ENCODE measurements around the gene CENPO.

The CENPO gene

DNA sequence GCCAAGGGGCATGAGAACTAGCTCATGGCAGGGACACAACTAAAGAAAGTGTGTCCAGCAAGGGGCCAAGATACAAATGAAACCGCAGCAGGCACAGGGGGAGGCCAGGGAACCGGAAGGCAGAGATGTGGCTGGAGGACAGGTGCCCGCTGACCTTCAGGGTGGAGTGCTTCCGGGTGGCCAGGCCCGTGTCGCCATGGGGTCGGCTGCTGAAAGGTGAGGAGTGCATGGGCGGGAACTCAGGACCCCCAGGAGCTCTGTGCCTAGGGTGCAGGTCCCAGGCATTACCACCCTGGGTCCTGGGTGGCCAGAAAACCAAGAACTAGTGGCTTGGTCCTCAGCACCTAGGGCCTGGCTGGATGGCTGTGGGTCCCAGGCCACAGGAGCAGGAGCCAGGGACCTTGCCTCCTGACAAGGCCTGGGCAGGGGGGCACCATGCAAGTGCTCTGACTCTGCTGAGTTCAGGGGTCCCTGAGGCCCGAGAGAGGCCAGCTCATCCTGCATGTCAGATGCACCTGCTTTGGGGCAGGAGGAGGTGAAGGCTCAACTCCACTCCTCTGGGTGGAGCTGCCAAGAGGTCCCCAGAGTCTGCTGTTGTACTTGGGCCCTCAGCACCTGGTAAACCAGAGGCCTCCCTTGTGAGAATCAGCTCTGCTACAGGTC is 50.9 kb downstream of the CENPO start:
- TF ChIP-seq, protein P1, sequence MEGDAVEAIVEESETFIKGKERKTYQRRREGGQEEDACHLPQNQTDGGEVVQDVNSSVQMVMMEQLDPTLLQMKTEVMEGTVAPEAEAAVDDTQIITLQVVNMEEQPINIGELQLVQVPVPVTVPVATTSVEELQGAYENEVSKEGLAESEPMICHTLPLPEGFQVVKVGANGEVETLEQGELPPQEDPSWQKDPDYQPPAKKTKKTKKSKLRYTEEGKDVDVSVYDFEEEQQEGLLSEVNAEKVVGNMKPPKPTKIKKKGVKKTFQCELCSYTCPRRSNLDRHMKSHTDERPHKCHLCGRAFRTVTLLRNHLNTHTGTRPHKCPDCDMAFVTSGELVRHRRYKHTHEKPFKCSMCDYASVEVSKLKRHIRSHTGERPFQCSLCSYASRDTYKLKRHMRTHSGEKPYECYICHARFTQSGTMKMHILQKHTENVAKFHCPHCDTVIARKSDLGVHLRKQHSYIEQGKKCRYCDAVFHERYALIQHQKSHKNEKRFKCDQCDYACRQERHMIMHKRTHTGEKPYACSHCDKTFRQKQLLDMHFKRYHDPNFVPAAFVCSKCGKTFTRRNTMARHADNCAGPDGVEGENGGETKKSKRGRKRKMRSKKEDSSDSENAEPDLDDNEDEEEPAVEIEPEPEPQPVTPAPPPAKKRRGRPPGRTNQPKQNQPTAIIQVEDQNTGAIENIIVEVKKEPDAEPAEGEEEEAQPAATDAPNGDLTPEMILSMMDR (IDR thresholded peaks at IDR 0.05), result no peak

DNA sequence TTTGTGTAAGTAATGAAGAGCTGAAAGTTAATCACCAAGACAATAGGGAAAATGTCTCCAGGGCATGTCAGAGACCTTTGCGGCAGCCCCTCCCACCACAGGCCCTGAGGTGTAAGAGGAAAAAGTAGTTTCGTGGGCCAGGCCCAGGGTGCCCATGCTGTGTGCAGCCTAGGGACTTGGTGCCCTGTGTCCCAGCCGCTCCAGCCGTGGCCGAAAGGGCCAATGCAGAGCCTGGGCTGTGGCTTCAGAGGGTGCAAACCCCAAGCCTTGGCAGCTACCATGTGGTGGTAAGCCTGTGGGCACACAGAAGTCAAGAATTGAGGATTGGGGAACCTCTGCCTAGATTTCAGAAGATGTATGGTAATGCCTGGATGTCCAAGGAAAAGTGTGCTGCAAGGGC is 52.5 kb downstream of the CENPO start:
- TF ChIP-seq, protein P1 (IDR thresholded peaks at IDR 0.05), result no peak

DNA sequence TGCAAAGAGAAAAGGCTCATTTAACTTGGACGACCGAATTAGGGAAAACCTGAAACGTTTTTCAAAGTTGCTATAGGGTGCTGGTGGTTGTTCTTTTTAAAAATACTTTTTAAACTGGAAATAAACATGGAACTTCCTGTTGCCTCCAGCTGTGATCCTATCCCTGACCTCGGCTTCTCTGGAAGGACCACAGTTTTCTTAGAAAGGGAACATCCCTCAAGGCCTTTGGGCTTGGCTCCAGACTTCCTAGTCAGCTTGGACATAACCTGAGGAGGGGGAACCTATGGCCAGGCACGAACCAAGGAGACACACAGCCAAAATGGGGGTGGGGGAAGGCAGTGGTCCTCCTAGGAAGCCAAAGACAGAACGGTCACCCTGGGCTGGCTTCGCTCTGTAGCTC is 57.7 kb downstream of the CENPO start:
- TF ChIP-seq, protein P1 (IDR thresholded peaks at IDR 0.05), result no peak

DNA sequence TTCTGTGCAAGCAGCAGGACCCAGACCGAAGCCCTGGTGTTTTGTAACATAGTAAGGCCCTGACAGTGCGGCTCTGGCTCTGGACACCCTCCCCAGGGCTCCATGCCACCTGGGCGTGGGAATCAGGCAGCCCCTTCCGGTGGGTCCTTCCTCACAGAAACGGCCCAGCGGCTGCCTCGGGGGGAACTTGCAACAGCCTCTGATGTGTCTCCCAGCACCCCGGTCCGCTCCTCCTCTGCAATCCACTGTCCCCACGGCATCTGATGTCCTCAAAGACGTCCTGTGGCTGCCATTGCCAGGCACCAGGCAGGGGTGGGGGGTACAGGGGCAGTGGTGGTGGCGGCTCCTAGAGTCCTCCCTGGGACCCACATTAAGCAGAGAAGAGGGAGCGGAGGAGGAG is 58.8 kb downstream of the CENPO start:
- TF ChIP-seq, protein P1 (IDR thresholded peaks at IDR 0.05), result no peak

DNA sequence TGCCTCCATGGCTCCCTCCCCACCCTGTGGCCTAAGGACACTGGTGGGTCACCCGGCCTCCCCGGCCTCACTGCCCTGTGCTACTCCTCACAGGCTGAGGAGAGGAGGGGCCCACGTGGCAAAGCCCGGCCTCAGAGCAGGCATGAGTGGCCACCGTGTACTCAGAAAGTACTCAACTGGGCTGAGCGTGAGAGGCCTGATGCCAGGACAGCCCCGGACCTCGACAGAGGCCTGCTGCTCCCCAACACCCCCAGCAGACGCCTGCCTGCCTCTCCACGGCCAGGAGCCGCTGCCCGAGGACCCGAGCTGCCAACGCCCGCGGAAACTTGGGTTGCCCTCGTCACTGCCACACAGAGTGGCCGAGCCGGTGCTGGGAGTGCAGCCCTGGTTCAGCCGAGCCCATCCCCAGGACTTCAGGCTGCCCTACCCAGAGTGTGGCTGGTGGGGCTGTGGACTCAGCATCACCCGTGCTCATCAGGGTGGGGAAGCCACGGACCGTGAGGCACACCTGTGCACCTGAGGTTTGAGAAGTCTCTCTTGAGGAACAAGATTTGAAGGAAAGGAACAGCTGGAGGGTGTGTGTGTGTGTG is 59.3 kb downstream of the CENPO start:
- TF ChIP-seq, protein P1 (IDR thresholded peaks at IDR 0.05), result no peak

DNA sequence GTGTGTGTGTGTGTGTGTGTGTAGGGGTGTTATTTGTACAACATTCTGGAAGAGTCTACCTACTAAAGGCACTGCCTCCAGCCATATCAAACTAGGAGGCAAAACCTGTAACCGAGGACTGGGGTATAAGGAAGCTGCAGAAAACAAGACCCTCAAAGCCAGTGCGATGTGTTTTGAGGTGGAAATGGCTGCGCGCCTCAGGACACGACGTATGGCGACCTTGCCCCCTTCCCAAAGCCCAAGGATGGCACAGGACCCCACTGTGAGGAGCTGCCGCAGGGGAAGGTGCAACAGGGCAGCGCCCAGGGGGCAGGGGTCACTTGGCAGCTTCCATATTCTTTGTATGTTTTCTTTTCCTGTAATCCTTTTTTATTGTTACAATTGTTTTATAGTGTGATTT is 59.8 kb downstream of the CENPO start:
- TF ChIP-seq, protein P1 (IDR thresholded peaks at IDR 0.05), result no peak

DNA sequence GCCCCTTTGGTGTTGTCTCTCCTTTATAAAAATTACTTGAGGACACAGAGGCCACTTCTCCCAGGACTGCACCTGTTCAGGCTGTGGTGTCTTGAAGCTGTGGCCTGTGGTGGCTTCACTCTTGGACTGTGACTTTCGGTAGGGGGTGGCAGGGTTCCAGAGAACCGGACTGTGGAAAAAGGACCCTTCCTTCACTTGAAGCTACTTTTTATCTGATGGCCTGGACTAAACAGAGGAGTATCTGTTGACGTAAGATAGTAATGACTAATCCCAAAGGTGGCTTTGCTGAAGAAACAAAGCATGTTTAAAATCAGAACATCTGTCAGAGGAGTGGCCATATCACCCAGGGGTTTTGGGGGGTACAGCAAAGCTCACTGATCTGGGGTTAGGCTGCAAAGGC is 60.8 kb downstream of the CENPO start:
- TF ChIP-seq, protein P1 (IDR thresholded peaks at IDR 0.05), result no peak
